MCF 10A (cell line): ENCODE results near the gene CHRNA7. TPM values are rescaled to one million over a fixed set of nuclear protein-coding genes. Genes with fewer than 3 reads are reported as not detected.

Experiments used
- BruUV-seq: library from RNA; stranded (reverse); fragments of 400-500 nt; replicated peaks from 2 replicates; lab custom pipeline; 2021; lab: Mats Ljungman, UMichigan
- CTCF ChIA-PET: fragments of 300-600 bp; sonication (Branson Sonifier 250); formaldehyde crosslinking; extraction: SDS; loops from one replicate; lab custom pipeline; 2021; ENCODE audit warnings: antibody characterized with exemption, inconsistent platforms; lab: Yijun Ruan, JAX
- POLR2A ChIA-PET: fragments of 300-600, 350-650 bp; sonication (Branson Sonifier 250); formaldehyde crosslinking; extraction: SDS; loops from one replicate; lab custom pipeline; 2020; ENCODE audit warnings: antibody characterized with exemption, inconsistent platforms; lab: Yijun Ruan, JAX
- DNase-seq: peaks from one replicate; pipeline ENCODE4 v3.0.0-alpha.2; 2018; ENCODE audit not compliant: unreplicated experiment
- H3K27ac Mint-ChIP-seq: one replicate; pipeline ENCODE4 v1.8.0; 2022; ENCODE audit warnings: mild to moderate bottlenecking, low read depth, mixed read lengths; ENCODE audit not compliant: unreplicated experiment
- H3K27me3 Mint-ChIP-seq: one replicate; pipeline ENCODE4 v1.8.0; 2022; ENCODE audit warnings: mixed read lengths; ENCODE audit not compliant: insufficient read depth, unreplicated experiment
- H3K36me3 Mint-ChIP-seq: one replicate; pipeline ENCODE4 v1.8.0; 2022; ENCODE audit warnings: mild to moderate bottlenecking, moderate library complexity, mixed read lengths; ENCODE audit not compliant: insufficient read depth, unreplicated experiment
- H3K4me1 Mint-ChIP-seq: one replicate; pipeline ENCODE4 v1.8.0; 2022; ENCODE audit warnings: mixed read lengths; ENCODE audit not compliant: insufficient read depth, unreplicated experiment
- H3K4me3 Mint-ChIP-seq: one replicate; pipeline ENCODE4 v1.8.0; 2022; ENCODE audit warnings: mild to moderate bottlenecking, moderate library complexity, mixed read lengths; ENCODE audit not compliant: unreplicated experiment
- H3K9me3 Mint-ChIP-seq: one replicate; pipeline ENCODE4 v1.8.0; 2022; ENCODE audit warnings: mixed read lengths; ENCODE audit not compliant: unreplicated experiment
- intact Hi-C: fragments of 100-400 bp; cut with micrococcal nuclease; formaldehyde crosslinking; loops from 2 replicates; pipeline ENCODE4 v1.14.1; 2022
- total RNA-seq: library from RNA; stranded (reverse); gene quantifications from 2 replicates; pipeline ENCODE4 v1.2.3, GENCODE V29; 2022
- TF ChIP-seq, protein P1 (sequence below): fragments of 200-600 bp; IDR thresholded peaks from one replicate; pipeline ENCODE4 v1.8.0; 2022; ENCODE audit warnings: antibody characterized with exemption, mild to moderate bottlenecking; ENCODE audit not compliant: unreplicated experiment

CHRNA7 gene
- total RNA-seq, 1 experiment from 2014 or later: 0.23 TPM

DNA sequence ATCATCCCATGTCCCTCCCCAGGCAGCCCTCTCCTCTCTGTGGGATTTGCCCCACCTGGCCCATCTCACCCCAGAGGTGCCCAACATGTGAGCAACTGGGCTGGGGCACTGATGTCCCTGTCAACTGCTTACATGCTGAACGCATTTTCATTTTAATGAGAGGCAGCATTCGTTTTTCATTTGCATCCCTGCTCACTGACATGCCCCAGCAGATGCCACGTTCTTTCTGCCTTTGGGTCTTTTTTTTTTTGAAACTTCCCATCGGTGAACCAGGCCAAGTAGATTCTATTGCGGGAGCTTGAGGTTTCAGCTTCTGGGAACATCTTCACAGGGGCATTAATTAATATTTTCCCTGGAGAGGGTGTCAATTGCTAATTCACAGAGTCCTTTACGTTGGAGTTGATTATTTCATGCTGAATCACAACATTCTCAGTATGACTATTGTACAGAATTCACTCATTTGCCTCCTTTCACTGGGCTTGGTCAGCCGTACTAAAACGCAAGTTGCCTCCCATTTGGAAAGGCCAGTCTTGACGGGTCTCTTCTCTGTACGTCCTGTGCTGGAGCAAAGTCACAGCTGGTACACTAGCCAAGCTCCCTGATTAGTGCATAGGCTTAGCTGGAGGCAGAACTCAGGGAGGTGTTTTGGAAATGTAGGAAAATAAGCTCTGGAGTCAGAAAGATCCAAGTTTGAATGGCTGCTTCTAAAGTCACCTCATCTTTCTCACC lies 69.8 kb downstream of the CHRNA7 start:
- Mint-ChIP-seq H3K27me3 (peaks cover 55% of the 10 kb centered on the region), H3K4me1 (no peaks in the 10 kb centered on the region), H3K27ac (no peak overlapping the region), H3K36me3 (no peaks in the 10 kb centered on the region), H3K4me3 (no peak overlapping the region), H3K9me3 (peaks cover 8% of the 10 kb centered on the region)
- BruUV-seq: no TSS peak
- DNase-seq: no peak
- CTCF ChIA-PET: no interaction called here
- intact Hi-C loops: no loop called here
- POLR2A ChIA-PET: no interaction called here
- TF ChIP-seq, protein P1, sequence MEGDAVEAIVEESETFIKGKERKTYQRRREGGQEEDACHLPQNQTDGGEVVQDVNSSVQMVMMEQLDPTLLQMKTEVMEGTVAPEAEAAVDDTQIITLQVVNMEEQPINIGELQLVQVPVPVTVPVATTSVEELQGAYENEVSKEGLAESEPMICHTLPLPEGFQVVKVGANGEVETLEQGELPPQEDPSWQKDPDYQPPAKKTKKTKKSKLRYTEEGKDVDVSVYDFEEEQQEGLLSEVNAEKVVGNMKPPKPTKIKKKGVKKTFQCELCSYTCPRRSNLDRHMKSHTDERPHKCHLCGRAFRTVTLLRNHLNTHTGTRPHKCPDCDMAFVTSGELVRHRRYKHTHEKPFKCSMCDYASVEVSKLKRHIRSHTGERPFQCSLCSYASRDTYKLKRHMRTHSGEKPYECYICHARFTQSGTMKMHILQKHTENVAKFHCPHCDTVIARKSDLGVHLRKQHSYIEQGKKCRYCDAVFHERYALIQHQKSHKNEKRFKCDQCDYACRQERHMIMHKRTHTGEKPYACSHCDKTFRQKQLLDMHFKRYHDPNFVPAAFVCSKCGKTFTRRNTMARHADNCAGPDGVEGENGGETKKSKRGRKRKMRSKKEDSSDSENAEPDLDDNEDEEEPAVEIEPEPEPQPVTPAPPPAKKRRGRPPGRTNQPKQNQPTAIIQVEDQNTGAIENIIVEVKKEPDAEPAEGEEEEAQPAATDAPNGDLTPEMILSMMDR: no peak

DNA sequence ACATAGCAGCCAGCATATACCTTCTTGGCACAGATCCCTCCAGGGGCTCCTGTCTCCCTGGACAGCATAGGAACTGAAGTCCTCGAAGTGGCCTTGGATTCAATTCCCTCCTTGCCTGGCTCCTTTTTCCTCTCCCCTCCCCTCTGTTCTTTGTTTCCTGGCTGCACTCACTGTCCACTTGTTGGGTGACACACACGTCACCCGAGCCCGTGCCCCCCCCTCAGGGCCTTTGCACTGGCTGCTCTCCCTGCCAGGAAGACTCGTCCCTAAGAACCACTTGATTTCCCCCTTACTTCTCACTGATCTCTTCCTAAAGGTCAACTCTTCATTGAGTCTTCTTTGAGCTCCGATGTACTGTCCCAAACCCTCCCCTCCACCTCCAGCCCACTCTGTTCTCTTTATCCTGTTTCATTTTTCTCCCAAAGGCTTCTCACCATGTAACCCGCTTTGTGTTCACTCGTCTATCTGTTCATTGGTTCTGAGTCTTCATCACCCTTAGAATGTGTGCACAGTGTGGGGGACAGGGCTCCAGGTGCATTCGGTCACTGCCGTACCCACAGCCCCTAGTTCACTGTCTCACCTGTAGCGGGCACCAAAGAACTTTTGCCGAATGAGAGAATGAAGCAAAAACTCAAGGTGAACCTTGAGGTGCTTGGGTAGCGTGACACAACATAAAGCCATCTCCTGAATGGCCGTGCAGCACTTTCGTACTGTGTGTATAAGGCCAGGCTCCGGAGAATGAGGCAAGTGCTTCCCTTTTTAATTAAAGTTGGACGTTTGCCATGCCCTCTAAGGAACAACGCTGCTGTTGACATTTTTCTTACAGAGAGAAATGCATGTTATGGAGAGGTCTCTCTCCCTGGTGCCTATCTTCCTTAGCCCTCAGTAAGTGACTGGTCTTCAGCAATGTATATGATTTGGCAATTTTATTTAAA lies 74.0 kb downstream of the CHRNA7 start:
- no peaks in the 10 kb centered on the region for H3K36me3 Mint-ChIP-seq
- no peak overlapping the region for H3K4me3 Mint-ChIP-seq
- H3K27ac Mint-ChIP-seq: no peak overlapping the region
- H3K4me1 Mint-ChIP-seq: no peaks in the 10 kb centered on the region
- POLR2A ChIA-PET: no interaction called here
- CTCF ChIA-PET: no interaction called here
- TF ChIP-seq, protein P1: no peak
- no peak for DNase-seq
- H3K27me3 Mint-ChIP-seq: peaks cover 44% of the 10 kb centered on the region
- intact Hi-C loops: no loop called here
- BruUV-seq: no TSS peak
- peaks cover 8% of the 10 kb centered on the region for H3K9me3 Mint-ChIP-seq

GRCh38 chr15:32105258-32106241 lies 75.2 kb downstream of the CHRNA7 start:
- Mint-ChIP-seq H3K9me3 (peaks cover 8% of the 10 kb centered on the region), H3K27me3 (peaks cover 55% of the 10 kb centered on the region), H3K4me1 (no peaks in the 10 kb centered on the region), H3K36me3 (no peaks in the 10 kb centered on the region), H3K27ac (no peak overlapping the region), H3K4me3 (no peak overlapping the region)
- ChIA-PET CTCF (no interaction called here), POLR2A (no interaction called here)
- no peak for DNase-seq
- TF ChIP-seq, protein P1: no peak
- intact Hi-C loops: no loop called here
- no TSS peak for BruUV-seq
